Measurements from ENCODE around the gene PDGFRA. TPM values are rescaled to one million over a fixed set of nuclear protein-coding genes. Genes with fewer than 3 reads are reported as not detected.
"Not testable (repeated sequence)": the region's sequence is repeated elsewhere in the genome, so short reads cannot be mapped to it uniquely, and the experiment has no call there.

Gene PDGFRA
- total RNA-seq, 1 donor from 2014 or later, result 91.5 TPM

DNA sequence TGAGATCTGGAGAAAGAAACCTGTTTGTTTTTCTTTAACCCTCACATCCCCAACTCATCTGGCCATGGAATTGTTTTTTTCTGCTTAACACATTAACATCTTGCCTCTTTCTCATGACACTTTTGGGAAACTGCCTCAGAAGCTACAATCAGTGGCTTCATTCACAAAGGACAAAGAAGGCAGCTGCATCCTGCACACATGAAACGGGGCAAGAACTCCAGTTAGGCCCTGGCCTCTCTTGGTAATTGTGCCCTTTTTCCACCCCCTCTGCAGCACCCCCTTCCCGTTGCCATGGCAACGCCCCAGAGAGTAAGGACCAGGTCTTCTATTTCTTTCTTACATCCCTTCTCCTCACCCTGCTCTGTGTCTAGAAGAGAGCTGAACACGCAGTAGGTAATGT lies 103.4 kb downstream of the PDGFRA start:
- Histone ChIP-seq H3K4me1 (no peaks in the 10 kb centered on the region), H3K36me3 (no peaks in the 10 kb centered on the region), H3K27me3 (no peaks in the 10 kb centered on the region), H3K9me3 (no peaks in the 10 kb centered on the region), H3K4me3 (no peak overlapping the region), H3K27ac (no peak overlapping the region)
- intact Hi-C loops (cut with DNase I), result no loop called here
- TF ChIP-seq, protein P1, sequence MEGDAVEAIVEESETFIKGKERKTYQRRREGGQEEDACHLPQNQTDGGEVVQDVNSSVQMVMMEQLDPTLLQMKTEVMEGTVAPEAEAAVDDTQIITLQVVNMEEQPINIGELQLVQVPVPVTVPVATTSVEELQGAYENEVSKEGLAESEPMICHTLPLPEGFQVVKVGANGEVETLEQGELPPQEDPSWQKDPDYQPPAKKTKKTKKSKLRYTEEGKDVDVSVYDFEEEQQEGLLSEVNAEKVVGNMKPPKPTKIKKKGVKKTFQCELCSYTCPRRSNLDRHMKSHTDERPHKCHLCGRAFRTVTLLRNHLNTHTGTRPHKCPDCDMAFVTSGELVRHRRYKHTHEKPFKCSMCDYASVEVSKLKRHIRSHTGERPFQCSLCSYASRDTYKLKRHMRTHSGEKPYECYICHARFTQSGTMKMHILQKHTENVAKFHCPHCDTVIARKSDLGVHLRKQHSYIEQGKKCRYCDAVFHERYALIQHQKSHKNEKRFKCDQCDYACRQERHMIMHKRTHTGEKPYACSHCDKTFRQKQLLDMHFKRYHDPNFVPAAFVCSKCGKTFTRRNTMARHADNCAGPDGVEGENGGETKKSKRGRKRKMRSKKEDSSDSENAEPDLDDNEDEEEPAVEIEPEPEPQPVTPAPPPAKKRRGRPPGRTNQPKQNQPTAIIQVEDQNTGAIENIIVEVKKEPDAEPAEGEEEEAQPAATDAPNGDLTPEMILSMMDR (IDR thresholded peaks at IDR 0.05), result no peak
- DNase-seq, result no peak
- ATAC-seq, result no peak

DNA sequence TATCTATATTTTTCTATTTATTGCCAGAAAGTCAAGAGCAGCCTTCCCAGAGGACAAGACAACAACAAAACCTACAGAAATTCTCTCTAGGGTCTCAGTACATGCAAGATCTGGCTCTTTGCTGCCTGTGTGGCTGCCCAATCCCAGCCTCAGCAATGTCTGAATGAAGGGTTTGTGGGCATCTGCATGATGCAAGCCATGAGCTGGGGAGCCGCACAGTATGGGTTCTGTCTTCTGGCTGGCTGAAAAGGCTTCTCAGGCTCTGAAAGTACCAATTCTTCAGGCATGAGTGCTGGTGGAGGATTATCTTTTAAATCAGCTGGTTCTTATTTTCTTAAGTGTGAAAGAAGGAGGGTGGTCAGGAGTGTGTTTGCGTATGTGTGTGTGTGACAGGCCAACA lies 104.6 kb downstream of the PDGFRA start:
- Histone ChIP-seq H3K36me3 (no peaks in the 10 kb centered on the region), H3K4me1 (no peaks in the 10 kb centered on the region), H3K27me3 (no peaks in the 10 kb centered on the region), H3K4me3 (no peak overlapping the region), H3K27ac (no peak overlapping the region), H3K9me3 (no peaks in the 10 kb centered on the region)
- TF ChIP-seq, protein P1 (IDR thresholded peaks at IDR 0.05), result no peak
- intact Hi-C loops (cut with DNase I), result no loop called here
- DNase-seq, result no peak
- ATAC-seq, result no peak

DNA sequence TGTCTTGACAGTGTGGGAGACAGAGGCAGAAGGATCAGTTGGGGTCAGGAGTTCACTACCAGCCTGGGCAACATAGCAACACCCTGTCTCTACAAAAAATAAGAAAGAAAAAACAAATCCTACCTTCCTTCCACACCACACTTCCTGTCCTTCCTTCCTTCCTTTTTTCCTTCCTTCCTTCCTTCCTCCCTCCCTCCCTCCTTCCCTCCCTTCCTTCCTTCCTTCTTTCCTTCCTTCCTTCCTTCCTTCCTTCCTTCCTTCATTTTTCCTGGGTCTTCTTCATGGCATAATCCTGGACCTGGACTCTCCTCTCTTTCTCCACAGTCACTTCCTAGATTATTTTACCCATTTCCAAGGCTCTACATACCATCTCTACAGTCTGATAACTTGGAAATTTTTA lies 105.7 kb downstream of the PDGFRA start:
- H3K27me3 ChIP-seq; H3K36me3 ChIP-seq; H3K9me3 ChIP-seq; H3K27ac ChIP-seq; H3K4me3 ChIP-seq; ATAC-seq; intact Hi-C loops (cut with DNase I); H3K4me1 ChIP-seq; DNase-seq: not testable (repeated sequence)

DNA sequence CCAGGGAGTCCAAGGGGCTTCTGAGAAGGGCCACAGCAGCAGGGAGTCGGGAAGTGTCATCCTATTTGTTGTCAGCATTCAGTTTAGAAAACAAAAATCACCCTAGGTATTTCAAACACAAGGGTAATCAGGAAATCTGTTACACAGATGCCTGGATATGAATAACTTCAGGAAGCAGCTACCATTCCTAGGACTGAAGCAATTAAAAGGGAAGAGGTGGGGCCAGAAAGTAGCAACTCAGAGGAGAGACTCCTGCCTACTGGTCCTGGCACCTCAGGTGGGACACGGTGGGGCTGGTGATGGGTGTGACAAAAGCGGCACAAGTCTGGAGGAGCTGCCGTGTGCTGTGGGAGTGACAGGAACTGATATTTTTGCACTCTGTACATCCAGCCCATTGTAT lies 107.9 kb downstream of the PDGFRA start:
- H3K4me1 ChIP-seq, result no peaks in the 10 kb centered on the region
- H3K9me3 ChIP-seq, result no peaks in the 10 kb centered on the region
- H3K27me3 ChIP-seq, result no peaks in the 10 kb centered on the region
- no peak overlapping the region for H3K4me3 ChIP-seq
- TF ChIP-seq, protein P1 (IDR thresholded peaks at IDR 0.05), result no peak
- no peaks in the 10 kb centered on the region for H3K36me3 ChIP-seq
- no peak overlapping the region for H3K27ac ChIP-seq
- intact Hi-C loops (cut with DNase I), result no loop called here
- DNase-seq (no peak), ATAC-seq (no peak)

DNA sequence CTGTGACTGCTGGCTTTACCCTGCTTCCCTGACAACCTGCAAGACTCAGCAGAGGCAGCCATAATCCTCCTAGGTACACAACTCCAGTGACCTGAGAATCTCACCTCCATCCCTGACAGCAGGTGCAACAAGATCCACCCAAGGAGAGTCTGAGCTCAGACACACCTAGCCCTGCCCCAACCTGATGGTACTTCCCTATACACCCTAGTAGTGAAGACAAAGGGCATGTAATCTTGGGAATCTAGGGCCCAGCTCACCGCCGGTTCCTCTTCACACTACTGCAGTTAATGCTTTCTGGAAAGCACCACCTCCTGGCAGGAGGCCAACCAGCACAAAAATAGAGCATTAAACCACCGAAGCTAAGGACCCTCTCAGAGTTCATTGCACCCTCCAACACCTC lies 113.0 kb downstream of the PDGFRA start:
- intact Hi-C loops (cut with DNase I); H3K4me1 ChIP-seq; H3K27me3 ChIP-seq; H3K36me3 ChIP-seq; ATAC-seq; H3K9me3 ChIP-seq; DNase-seq; H3K27ac ChIP-seq; H3K4me3 ChIP-seq: not testable (repeated sequence)

Other genes with a start within 250 kb of the PDGFRA start
- 28.7 TPM for gene CHIC2, start 164.7 kb upstream of the PDGFRA start, total RNA-seq
- not detected for gene GSX2, start 129.1 kb upstream of the PDGFRA start, total RNA-seq